Colonic mucosa (tissue), 4 donors: Measurements from ENCODE around the gene FHDC1. TPM values are rescaled to one million over a fixed set of nuclear protein-coding genes. Genes with fewer than 3 reads are reported as not detected.

Experiments used
- DNase-seq: peaks from one replicate; pipeline ENCODE4 v3.0.0-alpha.2; 2020
- H3K27ac ChIP-seq: fragments of 200-600 bp; one replicate; pipeline ENCODE4 v1.8.0; 2021
- H3K27me3 ChIP-seq: fragments of 200-600 bp; one replicate; pipeline ENCODE4 v1.8.0; 2021
- H3K36me3 ChIP-seq: fragments of 200-600 bp; one replicate; pipeline ENCODE4 v1.8.0; 2021
- H3K4me1 ChIP-seq: fragments of 200-600 bp; one replicate; pipeline ENCODE4 v1.8.0; 2021; ENCODE audit warnings: mild to moderate bottlenecking
- H3K4me3 ChIP-seq: fragments of 200-600 bp; one replicate; pipeline ENCODE4 v1.8.0; 2021
- H3K9ac ChIP-seq, 2 donors: one replicate each; pipeline ENCODE4 v1.7.0; 2013; ENCODE audit warnings: control low read depth in 2 of 2, low read depth in 2 of 2, low read length in 2 of 2
- H3K9me3 ChIP-seq: fragments of 200-600 bp; one replicate; pipeline ENCODE4 v1.8.0; 2021
- CTCF ChIP-seq: fragments of 200-600 bp; IDR thresholded peaks from one replicate; pipeline ENCODE4 v1.8.0; 2022; ENCODE audit warnings: antibody characterized with exemption, mild to moderate bottlenecking
- intact Hi-C: fragments of 100-400 bp; cut with DNase I; formaldehyde crosslinking; loops from one replicate; pipeline ENCODE4 v1.14.1; 2022
- total RNA-seq, 2 donors: library from RNA; stranded (reverse); fragmentation: NEBNext Ultra II Directional in 1 of 2; extraction: Animal tissue kit (Norgen Biotek cat#: 25700) in 1 of 2; gene quantifications; one replicate each; pipeline ENCODE4 v1.2.1, GENCODE V29; 2021
- donor health status: healthy.
- donor health status: DM: no; HTN: no; CAD: no.
- donor health status: DM: no; HTN: no; CAD: no.

FHDC1 gene
- total RNA-seq, 2 donors from 2014 or later, result 13.9 to 14.0 TPM

- Histone ChIP-seq H3K4me3 (no peak overlapping the region), H3K27ac (no peak overlapping the region), H3K36me3 (no peaks in the 10 kb centered on the region), H3K9me3 (no peaks in the 10 kb centered on the region), H3K9ac (no peak overlapping the region), H3K27me3 (no peaks in the 10 kb centered on the region), H3K4me1 (no peaks in the 10 kb centered on the region)
- TF ChIP-seq CTCF, result no peak
- intact Hi-C loops, result no loop called here
- DNase-seq, result no peak
Observed at GRCh38 chr4:152974468-152975379, 38.6 kb downstream of the FHDC1 start.

GRCh38 chr4:152975380-152976211 is 39.5 kb downstream of the FHDC1 start:
- no peak for TF ChIP-seq CTCF
- DNase-seq, result no peak
- Histone ChIP-seq H3K9ac (no peak overlapping the region), H3K4me3 (no peak overlapping the region), H3K36me3 (no peaks in the 10 kb centered on the region), H3K4me1 (no peaks in the 10 kb centered on the region), H3K9me3 (no peaks in the 10 kb centered on the region), H3K27ac (no peak overlapping the region), H3K27me3 (no peaks in the 10 kb centered on the region)
- intact Hi-C loops, result no loop called here

- no peak for TF ChIP-seq CTCF
- H3K4me3 ChIP-seq, result no peak overlapping the region
- H3K36me3 ChIP-seq, result no peaks in the 10 kb centered on the region
- H3K27ac ChIP-seq, result no peak overlapping the region
- DNase-seq, result no peak
- H3K27me3 ChIP-seq, result no peaks in the 10 kb centered on the region
- no peaks in the 10 kb centered on the region for H3K4me1 ChIP-seq
- no peaks in the 10 kb centered on the region for H3K9me3 ChIP-seq
- intact Hi-C loops, result no loop called here
- H3K9ac ChIP-seq, result no peak overlapping the region
Observed at GRCh38 chr4:152976212-152976761, 40.2 kb downstream of the FHDC1 start.

- H3K27me3 ChIP-seq, result no peaks in the 10 kb centered on the region
- no peak for TF ChIP-seq CTCF
- DNase-seq, result no peak
- no peak overlapping the region for H3K4me3 ChIP-seq
- H3K9ac ChIP-seq, result no peak overlapping the region
- H3K9me3 ChIP-seq, result no peaks in the 10 kb centered on the region
- no peaks in the 10 kb centered on the region for H3K4me1 ChIP-seq
- H3K27ac ChIP-seq, result no peak overlapping the region
- H3K36me3 ChIP-seq, result no peaks in the 10 kb centered on the region
- intact Hi-C loops, result no loop called here
Observed at GRCh38 chr4:152979731-152980330, 43.7 kb downstream of the FHDC1 start.

- Histone ChIP-seq H3K9ac (no peak overlapping the region), H3K36me3 (no peaks in the 10 kb centered on the region)
Observed at GRCh38 chr4:152981278-152981677, 45.2 kb downstream of the FHDC1 start.

More at GRCh38 chr4:152981278-152981677, 45.2 kb downstream of the FHDC1 start:
- Histone ChIP-seq H3K27ac (no peak overlapping the region), H3K9me3 (no peaks in the 10 kb centered on the region), H3K27me3 (no peaks in the 10 kb centered on the region), H3K4me1 (no peaks in the 10 kb centered on the region), H3K4me3 (no peak overlapping the region)
- DNase-seq, result no peak
- intact Hi-C loops, result no loop called here
- no peak for TF ChIP-seq CTCF
